Activated CD4-positive, alpha-beta memory T cell treated with anti-CD3 and anti-CD28 coated beads, Interleukin-2, amount 10 ng/mL, durations not matched to agents 7 days and 5 days (primary cell): ENCODE results near the gene EEFSEC. TPM values are rescaled to one million over a fixed set of nuclear protein-coding genes. Genes with fewer than 3 reads are reported as not detected.

Experiments
- CTCF ChIA-PET: fragments of 350-600 bp; sonication (Branson Sonifier 250); formaldehyde crosslinking; loops from one replicate; lab custom pipeline; 2021; ENCODE audit warnings: antibody characterized with exemption, inconsistent platforms; lab: Charles Lee
- POLR2A ChIA-PET: fragments of 350-600 bp; sonication (Branson Sonifier 250); formaldehyde crosslinking; loops from one replicate; lab custom pipeline; 2021; ENCODE audit warnings: antibody characterized with exemption; lab: Charles Lee
- DNase-seq: peaks from one replicate; pipeline ENCODE4 v3.0.0-alpha.2; 2020
- H3K27ac Mint-ChIP-seq: one replicate; pipeline ENCODE4 v1.8.0; 2021; ENCODE audit warnings: mild to moderate bottlenecking, mixed read lengths
- H3K27me3 Mint-ChIP-seq: one replicate; pipeline ENCODE4 v1.8.0; 2021; ENCODE audit warnings: mixed read lengths
- H3K36me3 Mint-ChIP-seq: one replicate; pipeline ENCODE4 v1.8.0; 2021; ENCODE audit warnings: low read depth, mixed read lengths
- H3K4me1 Mint-ChIP-seq: one replicate; pipeline ENCODE4 v1.8.0; 2021; ENCODE audit warnings: mixed read lengths
- H3K4me3 Mint-ChIP-seq: one replicate; pipeline ENCODE4 v1.8.0; 2021; ENCODE audit warnings: mild to moderate bottlenecking, mixed read lengths
- H3K9me3 Mint-ChIP-seq: one replicate; pipeline ENCODE4 v1.8.0; 2021; ENCODE audit warnings: mixed read lengths
- total RNA-seq, 2 experiments: library from RNA; stranded (reverse); gene quantifications; one replicate each; pipeline ENCODE4 v1.2.3, GENCODE V29; 2021

Gene EEFSEC
- total RNA-seq, 2 experiments from 2014 or later: 14.5 to 15.0 TPM

DNA sequence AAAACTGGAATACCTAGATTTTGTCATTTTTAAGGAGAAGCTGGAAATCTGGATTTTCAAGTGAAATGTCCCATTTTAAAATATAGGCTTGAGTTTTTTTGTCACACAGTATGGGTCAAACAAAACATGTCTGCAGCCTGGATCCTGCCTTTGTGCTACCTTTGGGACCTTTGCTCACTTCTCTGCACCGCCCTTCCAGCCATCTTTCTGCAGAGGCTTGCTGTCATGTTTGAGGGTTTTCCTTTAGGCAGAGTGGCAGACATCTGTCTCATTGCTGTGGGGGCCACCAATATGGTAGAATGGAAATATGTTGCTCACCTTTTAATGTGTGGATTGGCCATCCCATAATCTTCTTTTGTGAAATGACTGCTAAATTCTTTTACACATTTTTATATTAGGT, 136.3 kb downstream of the EEFSEC start:
- CTCF ChIA-PET: no interaction called here
- Mint-ChIP-seq H3K4me3 (no peak overlapping the region), H3K27me3 (no peaks in the 10 kb centered on the region), H3K27ac (no peak overlapping the region), H3K9me3 (no peaks in the 10 kb centered on the region), H3K36me3 (peaks cover 10% of the 10 kb centered on the region), H3K4me1 (peaks cover 4% of the 10 kb centered on the region)
- POLR2A ChIA-PET: no interaction called here
- no peak for DNase-seq

DNA sequence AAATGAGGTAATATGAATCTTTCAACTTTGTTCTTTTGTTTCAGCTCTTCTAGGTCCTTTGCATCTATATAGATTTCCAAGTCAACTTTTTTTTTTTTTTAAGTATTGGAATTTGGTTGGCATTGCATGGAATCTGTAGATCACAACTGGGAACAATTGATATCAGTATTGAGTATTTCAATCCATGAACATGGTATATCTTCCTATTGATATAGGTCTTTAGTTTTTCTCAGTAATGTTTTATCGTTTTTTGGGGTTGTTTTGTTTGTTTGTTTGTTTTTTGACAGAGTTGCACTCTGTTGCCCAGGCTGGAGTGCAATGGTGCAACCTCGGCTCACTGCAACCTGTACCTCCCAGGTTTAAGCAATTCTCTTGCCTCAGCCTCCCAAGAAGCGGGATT, 137.2 kb downstream of the EEFSEC start:
- no peaks in the 10 kb centered on the region for H3K27me3 Mint-ChIP-seq
- ChIA-PET CTCF (no interaction called here), POLR2A (no interaction called here)
- H3K9me3 Mint-ChIP-seq: no peaks in the 10 kb centered on the region
- no peak for DNase-seq
- H3K4me1 Mint-ChIP-seq: peaks cover 10% of the 10 kb centered on the region
- no peak overlapping the region for H3K4me3 Mint-ChIP-seq
- peaks cover 10% of the 10 kb centered on the region for H3K36me3 Mint-ChIP-seq
- no peak overlapping the region for H3K27ac Mint-ChIP-seq

DNA sequence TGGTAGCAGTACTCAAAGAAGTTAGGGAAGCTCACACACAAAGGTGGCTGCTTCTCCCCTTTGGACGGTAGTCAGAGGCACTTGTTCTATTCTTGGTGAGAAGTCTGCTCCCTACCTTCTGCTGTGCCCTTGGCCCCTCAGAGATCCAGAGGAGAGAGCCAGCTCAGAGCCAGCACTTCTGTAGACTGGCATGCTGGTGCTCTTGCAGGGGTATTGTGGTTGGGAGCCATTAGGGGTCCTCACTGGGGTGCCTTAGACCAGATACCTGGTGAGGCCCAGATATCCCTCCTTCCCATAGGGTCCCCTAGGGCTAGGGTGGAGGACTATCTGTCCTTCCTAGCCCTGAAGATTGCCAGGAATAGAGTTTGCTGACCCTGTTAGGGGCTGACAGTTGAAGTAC, 140.6 kb downstream of the EEFSEC start:
- H3K27ac Mint-ChIP-seq: no peak overlapping the region
- ChIA-PET POLR2A (no interaction called here), CTCF (no interaction called here)

DNA sequence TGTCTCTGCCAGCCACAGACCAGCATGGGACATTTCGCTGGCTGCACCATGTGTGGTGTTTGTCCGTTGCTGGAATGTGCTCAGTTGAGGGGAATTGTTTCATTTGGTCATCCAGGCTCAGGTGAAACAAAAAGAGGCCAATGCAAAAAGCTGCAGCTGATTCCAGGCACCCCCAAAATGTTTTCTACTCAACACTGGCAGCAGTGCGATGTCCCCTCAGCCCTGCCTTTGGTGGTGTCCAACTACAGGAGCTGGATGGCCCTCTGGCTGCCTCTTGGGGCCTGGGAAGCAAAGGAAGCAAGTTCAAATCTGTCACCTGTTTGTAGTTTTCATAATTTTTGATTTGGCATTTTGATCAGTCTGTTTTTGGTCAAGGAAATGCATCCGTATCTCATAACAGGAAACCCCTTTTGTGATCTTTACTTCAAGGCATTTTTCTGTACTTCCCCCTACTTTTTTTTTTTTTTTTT, 141.8 kb downstream of the EEFSEC start:
- Mint-ChIP-seq H3K4me1 (peaks cover 12% of the 10 kb centered on the region), H3K27ac (no peak overlapping the region), H3K9me3 (no peaks in the 10 kb centered on the region), H3K27me3 (no peaks in the 10 kb centered on the region), H3K4me3 (no peak overlapping the region), H3K36me3 (peaks cover 5% of the 10 kb centered on the region)
- CTCF ChIA-PET: no interaction called here
- POLR2A ChIA-PET: no interaction called here
- peak; percentile 15 for DNase-seq

More for the DNA sequence above, 140.6 kb downstream of the EEFSEC start:
- H3K4me3 Mint-ChIP-seq: no peak overlapping the region
- no peaks in the 10 kb centered on the region for H3K9me3 Mint-ChIP-seq
- peaks cover 12% of the 10 kb centered on the region for H3K4me1 Mint-ChIP-seq
- peak; percentile 7 for DNase-seq
- H3K27me3 Mint-ChIP-seq: no peaks in the 10 kb centered on the region
- H3K36me3 Mint-ChIP-seq: peaks cover 10% of the 10 kb centered on the region

DNA sequence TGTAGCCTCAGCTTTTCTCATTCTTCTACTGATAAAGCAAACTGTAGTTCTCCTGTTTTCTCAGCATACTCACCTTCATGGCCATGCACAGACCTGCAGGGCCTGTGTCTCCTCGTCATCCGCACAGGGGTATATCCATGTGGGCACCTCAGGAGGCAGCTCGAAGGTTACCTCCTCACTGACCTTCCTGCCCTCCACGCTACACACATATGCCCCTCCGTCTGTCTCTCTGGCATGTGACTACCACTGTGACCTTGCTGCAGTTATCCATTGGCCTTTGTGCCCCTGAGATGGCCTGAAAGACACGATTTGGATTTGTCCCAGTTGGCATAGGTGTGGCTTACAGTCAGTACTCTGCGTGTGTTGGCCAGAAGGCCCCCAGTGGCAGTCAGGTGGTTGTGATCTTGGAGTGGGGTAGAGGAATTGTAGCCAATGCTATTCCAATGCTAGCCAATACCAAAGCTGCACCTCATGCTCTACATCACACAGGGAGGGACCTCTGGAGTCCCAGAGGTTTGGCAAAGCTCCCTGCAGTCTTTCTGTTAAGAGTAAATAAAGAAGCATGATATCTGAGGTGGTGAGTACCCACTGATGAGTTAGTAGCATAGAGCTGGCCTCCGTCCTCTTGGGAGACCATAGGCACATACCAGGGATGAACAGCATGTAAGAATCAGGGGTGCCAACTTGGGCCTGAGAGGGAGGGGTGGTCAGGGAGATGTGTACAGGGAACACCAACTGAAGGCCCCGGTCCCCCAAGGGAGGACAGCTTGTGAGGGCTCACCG, 143.4 kb downstream of the EEFSEC start:
- Mint-ChIP-seq H3K27ac (no peak overlapping the region), H3K4me1 (peaks cover 12% of the 10 kb centered on the region), H3K4me3 (no peak overlapping the region), H3K27me3 (no peaks in the 10 kb centered on the region), H3K36me3 (no peaks in the 10 kb centered on the region), H3K9me3 (no peaks in the 10 kb centered on the region)
- CTCF ChIA-PET: no interaction called here
- POLR2A ChIA-PET: no interaction called here
- peak; percentile 5 for DNase-seq

DNA sequence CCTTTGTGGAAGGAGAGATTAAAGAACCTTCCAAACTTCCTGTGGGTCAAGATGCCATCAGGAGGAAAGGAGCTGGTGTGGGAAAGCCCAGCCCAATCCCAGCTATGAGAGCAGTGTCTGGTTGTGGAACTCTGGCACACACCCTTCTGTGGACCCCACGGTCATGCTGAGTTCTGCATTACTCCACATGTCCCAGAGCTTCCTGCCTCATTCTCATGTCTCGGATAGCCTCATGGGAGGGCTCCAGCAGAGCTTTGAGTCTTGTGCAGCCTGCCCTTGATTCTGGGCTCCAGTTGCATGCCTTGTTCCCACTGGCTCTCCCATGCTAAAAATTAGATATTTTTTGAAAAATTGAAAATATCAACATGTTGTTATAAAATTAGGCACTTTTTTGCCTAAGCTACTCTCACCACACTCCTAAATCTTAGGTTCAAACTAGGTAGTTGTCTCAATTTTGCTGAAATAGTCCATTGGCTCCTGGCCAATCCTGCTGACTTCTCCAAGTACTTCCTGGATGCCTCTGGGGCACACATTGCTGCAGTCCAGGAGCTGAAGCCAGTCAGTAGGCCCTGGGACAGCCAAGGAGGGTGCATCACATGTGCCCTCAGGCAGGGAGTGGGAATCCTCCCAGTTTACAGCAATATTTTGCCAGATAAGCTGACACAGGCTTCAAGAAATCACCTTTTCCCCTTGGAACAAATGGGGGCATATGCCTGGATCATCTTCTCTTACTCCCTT, 144.3 kb downstream of the EEFSEC start:
- peak; percentile 4 for DNase-seq
- peaks cover 12% of the 10 kb centered on the region for H3K4me1 Mint-ChIP-seq
- H3K27me3 Mint-ChIP-seq: no peaks in the 10 kb centered on the region
- no peak overlapping the region for H3K4me3 Mint-ChIP-seq
- H3K9me3 Mint-ChIP-seq: no peaks in the 10 kb centered on the region
- no peaks in the 10 kb centered on the region for H3K36me3 Mint-ChIP-seq
- no peak overlapping the region for H3K27ac Mint-ChIP-seq
- CTCF ChIA-PET: no interaction called here
- POLR2A ChIA-PET: no interaction called here

DNA sequence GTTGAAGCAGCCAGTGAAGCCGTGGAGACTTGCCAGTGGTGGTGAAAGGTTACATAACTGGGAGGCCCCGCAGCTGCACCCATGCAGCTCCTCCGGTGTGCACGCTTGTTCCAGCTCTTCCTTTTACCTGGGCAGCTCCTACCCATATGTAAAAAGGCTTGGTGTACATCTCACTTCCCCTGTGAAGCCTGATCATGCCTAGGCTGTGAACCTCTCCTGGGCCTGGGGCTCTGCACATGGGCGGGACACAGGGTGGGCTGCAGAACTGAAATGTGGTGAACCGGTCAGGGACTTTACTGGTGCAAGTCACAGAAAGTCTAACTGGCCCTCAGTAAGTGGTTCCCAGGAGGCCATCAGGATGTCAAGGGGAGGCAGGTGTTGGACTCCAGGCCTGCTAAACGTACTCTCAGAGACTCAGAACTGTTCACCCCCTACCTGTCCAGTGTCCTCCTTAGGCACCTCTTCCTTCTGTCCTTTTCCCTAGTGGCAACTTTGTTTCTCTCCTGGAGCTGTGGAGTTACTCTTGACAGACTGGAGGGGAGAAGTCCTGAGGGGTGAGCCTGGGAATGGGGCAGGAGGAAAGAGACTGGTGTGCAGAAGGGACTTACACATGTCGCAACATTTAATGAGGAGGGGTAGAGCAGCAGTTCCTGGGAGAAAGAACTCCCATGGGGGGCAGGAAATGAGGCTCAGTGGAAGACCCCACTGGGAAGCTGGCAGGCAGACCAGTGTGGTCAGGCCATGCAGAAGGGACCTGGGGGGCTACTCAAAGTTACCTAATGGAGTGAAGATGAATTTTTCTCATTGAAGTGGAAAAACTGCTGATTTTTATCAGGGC, 148.1 kb downstream of the EEFSEC start:
- no peak for DNase-seq
- no peak overlapping the region for H3K27ac Mint-ChIP-seq
- POLR2A ChIA-PET: no interaction called here
- no peaks in the 10 kb centered on the region for H3K36me3 Mint-ChIP-seq
- H3K4me3 Mint-ChIP-seq: no peak overlapping the region
- H3K27me3 Mint-ChIP-seq: no peaks in the 10 kb centered on the region
- no peaks in the 10 kb centered on the region for H3K4me1 Mint-ChIP-seq
- no peaks in the 10 kb centered on the region for H3K9me3 Mint-ChIP-seq
- CTCF ChIA-PET: no interaction called here

DNA sequence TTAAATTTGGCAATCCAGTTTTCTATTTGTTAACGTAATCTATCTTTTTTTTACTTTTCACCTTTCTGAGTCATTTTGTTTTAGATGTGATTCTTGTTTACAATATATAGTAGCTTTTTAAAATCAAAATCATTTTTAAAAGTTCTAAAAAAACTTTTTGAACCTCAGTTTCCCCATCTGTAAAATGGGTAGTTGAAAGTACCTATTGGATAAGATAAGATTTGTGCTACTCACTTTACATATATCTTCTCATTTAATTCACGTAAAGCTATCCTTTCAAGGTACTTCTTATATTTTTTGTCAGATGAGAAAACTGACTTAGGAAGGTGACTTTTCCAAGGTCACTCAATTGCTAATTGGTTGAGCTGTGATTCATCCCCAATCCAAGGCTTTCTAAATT, 153.2 kb downstream of the EEFSEC start:
- Mint-ChIP-seq H3K27ac (no peak overlapping the region), H3K9me3 (no peaks in the 10 kb centered on the region), H3K27me3 (no peaks in the 10 kb centered on the region), H3K4me1 (no peaks in the 10 kb centered on the region), H3K4me3 (no peak overlapping the region), H3K36me3 (no peaks in the 10 kb centered on the region)
- no peak for DNase-seq
- ChIA-PET POLR2A (no interaction called here), CTCF (no interaction called here)

DNA sequence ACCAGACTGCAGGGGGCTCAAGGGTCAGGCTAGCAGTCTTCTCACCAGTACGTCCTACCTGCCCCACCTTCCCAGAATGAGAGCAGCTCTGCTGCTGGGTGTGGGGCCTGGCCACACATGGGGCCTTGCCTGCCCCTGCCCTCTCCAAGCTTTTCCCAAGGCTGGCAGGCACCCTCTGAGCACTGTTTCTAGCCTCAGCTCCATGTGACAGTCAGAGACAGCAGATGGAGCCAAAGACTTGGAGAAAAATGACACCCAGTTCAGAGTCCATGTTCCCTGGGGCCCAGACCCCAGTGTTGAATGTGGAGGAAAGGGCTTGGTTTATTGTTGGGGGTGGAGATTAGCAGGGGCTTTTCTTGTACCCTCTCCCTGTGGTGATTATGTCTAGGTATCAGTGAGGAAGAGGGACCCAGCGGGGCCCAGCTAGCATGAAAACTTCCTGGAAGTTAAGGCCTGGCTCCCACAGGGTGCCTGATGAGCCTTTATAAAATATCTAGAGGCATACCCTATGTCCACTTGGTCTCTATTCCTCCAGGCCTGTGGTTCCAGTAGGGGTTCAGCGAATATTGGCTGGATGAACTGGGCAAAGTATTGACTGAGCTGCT, 153.8 kb downstream of the EEFSEC start:
- no peak overlapping the region for H3K27ac Mint-ChIP-seq
- ChIA-PET POLR2A (no interaction called here), CTCF (no interaction called here)
- no peaks in the 10 kb centered on the region for H3K9me3 Mint-ChIP-seq
- no peaks in the 10 kb centered on the region for H3K27me3 Mint-ChIP-seq
- no peak for DNase-seq
- no peak overlapping the region for H3K4me3 Mint-ChIP-seq
- no peaks in the 10 kb centered on the region for H3K4me1 Mint-ChIP-seq
- H3K36me3 Mint-ChIP-seq: no peaks in the 10 kb centered on the region

DNA sequence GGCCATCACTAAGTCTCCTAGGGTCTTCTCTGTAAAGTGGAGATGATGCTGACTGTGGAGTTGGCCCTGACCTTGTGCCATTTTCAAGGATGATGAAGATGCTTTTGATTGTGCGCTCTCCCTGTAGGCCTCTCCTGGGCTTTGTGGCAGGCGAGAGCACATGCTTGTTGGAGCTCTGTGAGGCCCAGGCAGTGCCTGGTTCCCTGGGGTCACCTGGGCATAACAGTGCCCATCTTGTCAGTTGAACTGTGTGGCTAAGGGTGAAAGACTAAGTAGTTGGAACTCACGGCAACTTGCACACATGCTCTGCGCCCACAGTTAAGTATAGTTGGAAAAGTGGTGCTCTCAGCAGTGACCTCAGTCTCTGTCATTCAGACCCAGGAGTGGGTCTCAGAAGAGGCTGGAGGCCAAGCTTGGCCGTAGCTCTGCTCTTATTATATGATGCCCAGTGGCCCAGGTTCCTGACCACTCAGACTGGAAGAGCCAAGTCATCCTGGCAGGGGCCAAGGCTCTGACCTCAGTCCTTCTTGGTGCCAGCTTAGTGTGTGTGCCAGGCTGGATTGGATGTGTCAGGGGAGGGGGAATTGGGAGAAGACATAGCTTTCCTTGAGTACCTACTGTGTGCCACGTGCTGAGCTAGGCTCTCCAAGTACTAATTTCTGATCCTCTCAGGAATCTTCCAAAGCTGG, 154.6 kb downstream of the EEFSEC start:
- no peak overlapping the region for H3K4me3 Mint-ChIP-seq
- H3K9me3 Mint-ChIP-seq: no peaks in the 10 kb centered on the region
- POLR2A ChIA-PET: no interaction called here
- DNase-seq: no peak
- no peaks in the 10 kb centered on the region for H3K4me1 Mint-ChIP-seq
- CTCF ChIA-PET: interaction anchor here (1.1 kb wide), 1 partner anchor 15 kb away, joined by 4 read pairs; no protein-coding TSS in a partner anchor
- H3K27me3 Mint-ChIP-seq: no peaks in the 10 kb centered on the region
- no peak overlapping the region for H3K27ac Mint-ChIP-seq
- H3K36me3 Mint-ChIP-seq: no peaks in the 10 kb centered on the region

DNA sequence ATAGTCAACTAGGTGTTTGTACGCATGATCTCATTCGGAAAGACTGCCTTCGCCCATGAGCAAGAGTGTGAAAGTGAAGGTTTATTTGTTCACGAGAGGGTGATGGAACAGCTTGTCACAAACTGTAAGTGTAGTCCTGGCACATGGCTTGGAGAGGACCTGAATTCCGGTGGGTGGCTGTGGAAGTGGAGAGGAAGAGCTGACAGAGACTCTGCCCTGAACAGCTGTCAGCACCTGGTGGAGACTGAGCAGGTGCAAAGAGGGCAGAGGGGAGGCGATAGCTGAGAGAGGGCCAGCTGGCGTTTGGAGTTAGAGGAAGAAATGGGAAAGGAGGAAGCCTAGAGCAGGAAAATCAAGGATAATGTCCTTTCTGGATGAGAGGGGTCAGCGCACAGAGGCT, 155.7 kb downstream of the EEFSEC start:
- H3K27me3 Mint-ChIP-seq: no peaks in the 10 kb centered on the region
- H3K4me3 Mint-ChIP-seq: no peak overlapping the region
- ChIA-PET POLR2A (no interaction called here), CTCF (interaction anchor here (1.1 kb wide), 1 partner anchor 14 kb away, joined by 4 read pairs; no protein-coding TSS in a partner anchor)
- no peaks in the 10 kb centered on the region for H3K9me3 Mint-ChIP-seq
- DNase-seq: no peak
- no peak overlapping the region for H3K27ac Mint-ChIP-seq
- H3K36me3 Mint-ChIP-seq: no peaks in the 10 kb centered on the region
- H3K4me1 Mint-ChIP-seq: no peaks in the 10 kb centered on the region

DNA sequence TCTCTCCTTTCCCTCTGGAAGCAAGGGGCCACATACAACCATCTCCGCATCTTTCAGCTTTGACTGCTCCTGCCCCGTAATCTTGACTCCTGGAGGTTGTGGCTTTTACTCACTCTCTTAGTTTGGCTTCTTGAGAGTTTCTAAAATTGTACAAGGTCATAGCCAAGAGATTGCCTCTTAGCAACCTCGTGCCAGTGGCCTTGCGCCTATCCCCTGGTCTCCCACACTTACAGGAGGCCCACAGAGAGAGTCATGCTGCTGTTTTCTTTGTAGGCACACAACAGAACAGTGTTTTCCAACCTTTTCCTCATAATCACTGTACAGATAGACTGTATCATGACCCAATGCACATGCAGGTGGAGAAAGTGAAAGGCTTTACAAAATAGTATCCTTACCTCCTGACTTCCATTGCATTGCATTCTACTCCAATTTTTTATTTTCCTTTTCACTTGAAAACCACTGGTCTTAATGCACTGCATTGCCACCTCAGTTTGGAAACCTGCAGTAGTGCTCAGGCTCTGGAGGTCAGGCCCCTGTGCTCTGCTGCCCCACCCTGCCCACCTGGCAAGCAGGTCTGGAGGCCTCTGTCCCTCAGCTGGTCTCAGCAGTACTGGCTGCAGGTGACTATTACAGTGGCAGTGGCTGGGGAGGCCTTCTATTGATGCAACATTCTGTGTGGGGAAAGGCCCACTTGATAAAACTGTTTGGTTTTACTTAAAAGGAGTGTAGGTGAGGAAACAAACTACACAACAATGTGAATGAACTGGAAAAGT, 157.2 kb downstream of the EEFSEC start:
- CTCF ChIA-PET: no interaction called here
- Mint-ChIP-seq H3K4me1 (no peaks in the 10 kb centered on the region), H3K27ac (no peak overlapping the region), H3K27me3 (no peaks in the 10 kb centered on the region), H3K9me3 (no peaks in the 10 kb centered on the region), H3K4me3 (no peak overlapping the region), H3K36me3 (no peaks in the 10 kb centered on the region)
- POLR2A ChIA-PET: no interaction called here
- DNase-seq: no peak
